Left kidney (tissue), 2 donors: ENCODE data around the gene URB1. TPM values are rescaled to one million over a fixed set of nuclear protein-coding genes. Genes with fewer than 3 reads are reported as not detected.

ENCODE experiments used
- DNase-seq: peaks from one replicate; pipeline ENCODE4 v3.0.0-alpha.2; 2013
- polyA plus RNA-seq: library from polyadenylated mRNA; unstranded; fragments of 120-200 nt; gene quantifications from one replicate; pipeline ENCODE4 v1.2.1, GENCODE V29; 2013; ENCODE audit not compliant: insufficient read length

The URB1 gene
- polyA plus RNA-seq, 1 donor, result 14.9 TPM

DNA sequence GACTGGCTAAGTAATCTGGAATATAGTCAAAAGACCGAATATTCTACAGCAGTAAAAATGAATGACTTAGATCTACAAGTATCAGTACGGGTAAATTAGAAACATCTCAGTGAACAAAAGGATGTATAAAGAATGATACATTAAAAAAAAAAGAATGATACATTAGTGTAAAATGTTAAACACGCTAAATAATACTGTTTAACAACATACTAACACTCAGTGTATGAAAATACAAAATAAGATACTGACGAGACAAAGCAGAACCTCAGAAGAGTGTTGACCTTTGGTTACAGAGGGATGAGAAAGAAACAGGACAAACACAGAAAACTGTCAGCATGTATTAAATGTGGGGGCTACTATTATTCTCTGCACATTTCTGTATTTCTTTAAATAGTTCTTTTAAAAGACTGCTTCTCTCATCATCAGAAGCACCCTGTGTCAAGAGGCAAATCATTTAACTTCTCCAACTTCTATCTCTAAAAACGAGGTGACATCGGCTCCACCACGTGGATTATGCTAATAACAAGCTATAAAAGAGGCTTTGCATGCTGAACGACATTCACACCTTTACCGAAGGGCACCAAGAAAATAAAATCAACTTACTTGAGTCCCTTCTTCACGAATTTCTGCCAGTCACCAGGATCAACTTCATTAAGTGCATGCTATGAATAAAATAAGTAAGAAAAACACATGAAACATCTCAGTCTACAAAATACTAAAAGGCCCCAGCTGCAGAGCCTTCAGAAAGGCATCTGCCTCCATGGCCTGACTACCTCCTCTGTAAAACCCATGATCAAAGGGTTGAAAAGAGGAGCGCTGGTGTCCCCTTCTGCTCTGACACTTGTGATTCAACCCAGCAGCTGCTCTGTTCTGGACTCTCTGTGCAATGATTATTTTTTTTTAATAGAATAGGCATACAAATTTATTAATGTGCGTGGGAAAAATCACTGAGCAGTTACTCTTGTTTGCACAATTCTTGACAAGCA, 51.7 kb downstream of the URB1 start:
- no peak for DNase-seq

DNA sequence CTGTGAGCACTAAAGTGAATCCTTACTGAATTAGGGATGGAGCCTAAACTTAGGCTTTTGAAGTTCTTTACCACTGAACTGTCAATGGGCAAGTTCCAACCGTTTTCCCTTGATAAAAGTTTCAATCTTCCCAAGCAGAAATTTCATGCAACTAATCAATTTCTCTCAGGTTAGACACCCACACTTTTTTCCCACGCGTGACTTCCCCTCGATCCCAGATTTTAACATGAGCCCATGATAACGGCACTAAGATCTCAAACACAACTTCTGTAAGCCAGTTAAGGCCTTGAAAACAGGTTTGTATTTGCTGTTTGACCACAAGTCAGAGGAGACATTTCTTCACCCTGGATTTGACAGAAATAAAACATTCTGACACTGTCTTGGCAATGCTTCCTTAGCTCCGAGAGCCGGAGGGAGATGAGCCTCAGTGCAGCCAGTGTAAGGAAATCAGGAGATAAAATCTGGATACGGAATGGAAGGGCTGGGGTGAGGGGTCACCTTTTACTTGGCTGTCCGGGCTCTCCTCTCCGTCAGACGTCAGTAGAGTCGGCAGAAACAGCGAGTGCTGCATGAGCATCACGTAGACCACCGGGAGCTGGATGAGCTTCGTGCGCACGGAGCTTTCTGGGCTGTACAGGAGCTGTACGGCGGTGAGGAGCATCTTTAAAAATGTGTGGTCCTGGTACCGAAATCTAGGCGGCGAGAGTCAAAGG, 54.4 kb downstream of the URB1 start:
- DNase-seq, result no peak

DNA sequence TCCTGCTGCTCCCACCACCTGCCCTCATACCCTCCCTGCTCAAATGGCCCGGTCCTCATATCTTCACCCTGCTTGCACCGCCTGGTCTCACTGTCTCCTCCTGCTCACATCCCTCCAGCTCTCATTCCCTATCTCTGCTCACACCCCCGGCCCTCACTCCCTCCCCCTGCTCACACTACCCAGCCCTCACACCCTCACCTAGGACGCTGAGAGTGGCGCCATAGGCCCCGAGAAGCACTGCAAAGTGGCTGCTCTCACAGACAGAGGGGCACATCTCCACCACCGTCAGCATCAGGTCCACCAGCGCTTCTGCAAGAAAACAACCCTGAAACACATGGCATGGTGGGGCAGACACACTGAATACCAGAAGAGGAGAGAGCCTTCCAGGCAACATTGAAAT, 55.6 kb downstream of the URB1 start:
- DNase-seq, result no peak

DNA sequence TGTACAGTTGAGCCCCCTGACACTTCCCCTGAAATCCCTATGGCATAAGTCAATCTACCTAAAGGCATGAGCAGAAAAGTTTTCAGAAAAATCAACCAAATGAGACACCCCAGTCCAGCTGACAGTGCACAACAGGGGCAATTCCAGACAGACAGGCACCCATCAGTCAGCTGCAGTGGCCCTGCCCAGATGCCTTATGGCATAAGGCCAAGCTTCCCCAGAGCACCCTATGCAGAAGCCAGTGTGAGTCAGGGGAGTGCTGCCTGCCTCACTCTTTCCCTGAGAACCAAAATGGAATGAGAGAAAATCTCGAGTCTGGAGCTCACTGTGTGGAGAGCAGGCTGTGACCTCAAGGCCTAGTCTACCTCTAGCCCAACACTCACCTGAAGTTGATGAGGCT, 56.1 kb downstream of the URB1 start:
- DNase-seq, result no peak

DNA sequence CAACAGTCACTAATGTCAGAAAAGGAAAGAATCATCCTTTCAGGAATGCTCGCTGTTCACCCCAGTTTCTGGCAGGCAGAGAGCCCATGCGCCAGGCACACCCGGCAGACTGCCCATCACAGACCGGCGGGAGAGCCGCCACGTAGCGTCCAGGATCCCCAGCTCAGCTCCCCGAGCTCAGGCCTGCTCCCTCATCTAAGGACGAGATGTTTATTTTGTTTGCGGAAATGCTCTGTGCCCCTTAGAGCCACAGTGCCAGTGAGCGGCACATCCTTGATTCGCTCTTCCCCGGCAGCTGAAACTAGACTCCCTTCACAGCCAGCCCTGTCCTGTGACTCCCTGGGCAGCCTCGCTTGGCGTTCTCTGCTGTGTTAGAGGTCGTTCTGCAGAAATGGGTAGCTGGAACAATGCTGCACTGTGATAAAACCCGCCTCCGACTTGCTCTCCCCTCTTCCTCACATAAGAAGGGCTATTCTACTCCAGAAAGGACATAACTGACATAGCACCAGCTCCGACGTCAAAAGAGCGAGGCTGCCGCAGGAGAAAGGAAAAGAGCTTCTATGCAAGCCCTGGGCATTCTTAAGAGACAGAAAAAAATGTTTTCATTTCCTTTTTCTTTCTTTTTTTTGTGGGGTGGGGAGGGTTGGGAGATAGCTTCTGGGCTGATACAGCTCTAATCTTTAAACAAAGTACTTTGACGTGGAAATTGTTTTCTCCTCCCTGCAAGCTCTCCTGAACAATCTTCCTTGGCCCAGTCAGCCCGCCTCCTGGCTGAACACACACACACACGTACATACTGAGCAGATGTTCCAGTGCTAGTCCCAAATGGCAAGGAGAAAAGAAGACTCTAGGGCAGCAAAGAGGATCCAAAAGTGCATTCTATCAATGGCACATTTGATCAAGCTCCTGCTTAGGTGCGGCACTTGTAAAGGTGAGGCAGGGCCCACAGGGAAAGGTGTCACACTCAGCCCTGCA, 56.9 kb downstream of the URB1 start:
- no peak for DNase-seq

DNA sequence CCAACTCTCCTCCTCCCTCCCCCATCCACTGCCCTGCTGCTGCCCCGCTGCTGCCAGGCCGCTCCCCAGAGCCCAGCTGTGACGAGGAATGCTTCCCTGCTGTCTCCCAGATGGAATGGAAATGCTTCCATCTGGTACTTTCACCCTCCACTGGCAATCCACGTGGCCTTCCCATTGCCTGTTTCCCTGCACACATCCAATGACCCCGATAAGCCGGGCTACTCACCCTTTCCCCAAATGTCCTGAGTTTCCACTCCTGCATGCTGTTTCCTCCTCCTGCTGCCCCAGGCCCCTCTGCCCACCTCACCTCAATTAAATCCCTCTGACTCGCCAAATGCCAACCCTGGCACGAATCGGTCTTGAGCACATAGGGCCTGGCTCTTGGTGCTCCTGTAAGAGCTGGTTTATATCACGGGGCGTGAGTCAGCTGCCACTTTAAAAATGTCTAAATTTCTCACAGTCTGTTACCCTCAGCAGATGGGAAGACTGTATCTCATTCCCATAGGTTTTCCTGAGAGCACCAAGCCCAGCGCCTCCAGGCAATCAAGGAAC, 57.8 kb downstream of the URB1 start:
- DNase-seq, result no peak

DNA sequence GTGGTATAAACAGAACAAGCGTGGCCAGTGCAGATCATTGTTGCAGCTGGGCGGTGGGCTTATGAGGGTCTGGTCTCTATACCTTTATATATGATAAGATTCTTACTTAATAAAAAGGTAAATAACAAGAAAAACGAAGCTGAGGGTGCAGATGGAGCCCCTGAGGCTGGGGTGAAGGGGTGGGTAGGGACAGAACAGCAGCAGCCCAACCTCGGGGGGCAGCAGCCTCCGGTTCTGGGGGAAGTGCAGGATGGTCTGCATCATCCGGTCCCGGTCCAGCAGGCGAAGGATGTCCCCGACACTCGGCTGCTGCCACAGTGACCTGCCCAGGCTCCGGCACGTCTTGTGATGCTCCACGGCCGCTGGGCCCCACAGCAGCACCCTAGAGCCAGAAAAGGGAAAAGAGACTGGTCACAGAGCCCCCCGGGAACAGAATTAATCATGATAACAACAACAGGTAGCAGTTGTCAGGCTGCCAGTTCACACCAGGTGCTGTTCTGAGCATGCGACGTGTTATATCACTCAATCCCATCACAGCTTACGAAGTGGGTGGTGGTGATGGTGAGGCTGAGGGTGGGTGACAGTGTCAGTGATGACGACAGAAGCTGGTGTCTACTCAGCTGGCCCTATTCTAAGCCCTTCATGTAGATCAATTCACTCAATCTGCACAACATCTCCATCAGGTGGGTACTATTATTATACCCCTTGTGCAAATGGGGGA, 58.7 kb downstream of the URB1 start:
- DNase-seq, result no peak

DNA sequence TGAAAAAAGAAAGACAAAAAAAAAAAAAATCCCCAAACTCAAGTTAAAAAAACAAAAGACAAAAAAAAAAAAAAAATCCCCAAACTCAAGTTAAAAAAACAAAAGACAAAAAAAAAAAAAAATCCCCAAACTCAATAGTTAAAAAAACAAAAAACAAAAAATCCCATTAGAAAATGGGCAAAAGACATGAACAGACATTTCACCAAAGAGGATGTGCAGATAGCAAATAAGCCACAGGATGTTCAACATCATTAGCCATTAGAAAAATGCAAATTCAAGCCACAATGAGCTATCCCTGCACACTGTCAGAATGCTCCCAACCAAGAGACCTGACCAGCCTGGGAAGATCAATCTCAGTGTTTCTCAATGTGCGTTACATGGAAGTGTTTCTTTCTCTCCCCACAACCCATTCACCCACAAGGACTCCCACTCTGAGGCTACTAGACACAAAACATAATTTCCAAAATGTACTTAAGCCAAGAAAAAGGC, 60.3 kb downstream of the URB1 start:
- no peak for DNase-seq

DNA sequence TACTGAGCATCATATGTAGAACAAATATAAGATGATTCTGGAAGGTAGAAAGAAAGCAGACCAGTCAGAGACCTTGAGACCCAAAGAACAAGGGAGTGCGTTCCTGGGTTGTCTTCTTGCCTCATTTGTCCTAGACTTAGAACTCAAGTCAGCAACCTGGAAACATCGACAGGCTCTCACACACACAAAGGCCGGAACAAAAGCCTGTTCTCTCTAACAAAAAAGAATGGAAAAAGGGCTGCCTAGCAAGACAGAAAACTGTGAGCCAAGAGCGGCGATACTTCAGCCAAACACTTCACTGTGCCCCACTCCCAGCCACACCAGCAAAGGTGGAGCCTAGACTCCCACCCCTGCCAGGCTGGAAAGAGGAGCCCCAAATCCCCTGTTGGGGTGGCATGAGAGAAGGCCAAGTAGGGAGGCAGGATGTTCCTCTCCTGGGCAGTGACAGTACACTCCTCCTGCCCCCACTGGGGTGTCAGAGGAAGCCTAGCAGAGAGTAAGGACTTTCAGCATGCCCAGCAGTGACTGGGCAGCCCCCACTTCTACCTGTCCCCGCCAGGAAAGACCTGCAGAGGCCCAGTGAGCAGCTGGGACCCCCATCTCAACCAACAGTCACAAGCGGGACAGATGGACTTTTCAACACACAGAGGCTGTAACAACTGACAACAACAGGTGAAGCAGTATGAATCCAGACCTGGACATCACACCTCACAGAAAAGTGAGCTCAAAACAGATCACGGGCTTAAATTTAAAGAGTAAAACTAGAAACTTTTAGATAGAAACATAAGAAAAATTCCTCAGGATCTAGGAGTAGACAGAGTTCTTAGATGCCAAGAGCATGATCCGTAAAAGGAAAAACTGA, 61.1 kb downstream of the URB1 start:
- no peak for DNase-seq

DNA sequence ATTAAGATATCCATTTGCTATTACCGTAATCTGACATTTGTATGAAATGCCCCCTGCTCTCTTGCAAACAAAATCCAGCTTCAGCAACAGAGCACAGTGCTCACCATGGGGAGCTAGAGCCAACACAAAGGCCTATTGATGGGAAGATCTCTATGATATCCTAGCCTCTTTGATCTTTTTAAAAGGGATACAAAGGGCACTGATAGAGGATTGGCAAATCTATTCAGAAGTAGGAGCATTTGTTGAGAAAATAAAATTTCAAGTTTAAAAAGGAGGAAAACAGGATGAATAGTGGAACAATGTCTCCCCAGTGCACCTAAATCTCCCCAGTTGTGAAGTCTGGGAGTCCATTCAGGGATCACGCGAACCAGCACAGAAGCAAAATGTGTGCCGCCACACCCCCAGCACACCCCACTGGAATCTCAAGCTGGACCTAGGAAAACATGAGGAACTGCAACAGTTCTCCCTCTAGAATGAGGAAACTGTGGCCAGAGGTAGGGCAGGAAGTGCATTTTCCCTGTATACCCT, 62.0 kb downstream of the URB1 start:
- no peak for DNase-seq

DNA sequence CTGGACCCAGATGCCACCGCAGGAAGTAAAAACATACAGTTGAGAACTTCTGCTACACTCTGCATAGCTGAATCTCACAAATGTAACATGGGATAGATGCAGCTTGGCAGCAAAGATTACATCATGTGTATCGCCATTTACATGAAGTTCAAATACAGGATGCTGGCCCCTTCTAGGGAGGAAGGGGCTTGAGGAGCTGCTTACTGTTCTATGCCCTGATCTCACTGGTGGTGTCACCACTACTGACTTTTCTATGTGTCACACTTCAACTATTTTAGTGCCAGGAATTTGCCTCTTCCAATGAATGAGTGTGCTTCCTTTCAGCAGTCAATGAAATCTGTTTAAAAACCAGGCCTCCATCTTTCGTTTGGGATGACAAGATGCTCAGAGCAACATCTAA, 63.0 kb downstream of the URB1 start:
- no peak for DNase-seq

DNA sequence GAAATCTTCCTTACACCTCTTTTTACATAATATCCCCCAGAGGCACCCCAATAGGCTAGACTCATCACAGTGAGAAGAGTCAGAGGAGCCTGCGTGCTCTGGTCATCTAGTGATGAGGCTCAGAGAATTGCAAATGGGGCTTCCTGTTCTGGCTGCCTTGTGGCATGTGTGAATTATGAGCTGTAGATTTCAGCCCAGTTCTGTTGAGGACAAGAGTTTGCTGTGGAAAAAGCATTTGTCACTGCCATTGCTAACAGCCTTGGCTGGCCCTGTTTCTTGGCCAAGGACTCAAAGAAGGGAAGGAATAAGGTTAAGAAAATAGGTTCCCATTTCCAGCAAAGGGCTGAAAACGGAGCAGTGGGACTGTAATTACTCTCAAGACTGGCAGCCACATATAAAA, 63.5 kb downstream of the URB1 start:
- peak; percentile 46 for DNase-seq

DNA sequence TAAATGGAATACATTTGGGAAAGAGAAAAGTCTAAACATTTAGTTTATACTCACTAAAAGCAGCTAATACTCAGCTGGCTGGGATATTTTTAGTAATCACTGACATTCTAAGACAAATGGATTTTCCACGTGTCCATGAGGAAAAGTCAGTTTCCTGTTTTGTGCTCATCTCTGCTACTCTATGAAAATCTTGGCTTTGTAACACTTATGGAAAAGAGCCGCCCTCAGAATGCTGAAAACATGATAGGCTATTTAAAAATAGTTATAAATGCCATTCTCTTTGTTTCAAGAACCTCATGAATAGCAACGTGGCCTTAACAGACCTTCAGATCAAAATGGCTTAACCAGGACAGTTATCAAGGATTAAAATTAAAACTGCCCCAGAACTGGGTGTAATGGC, 64.2 kb downstream of the URB1 start:
- DNase-seq, result peak; percentile 21

DNA sequence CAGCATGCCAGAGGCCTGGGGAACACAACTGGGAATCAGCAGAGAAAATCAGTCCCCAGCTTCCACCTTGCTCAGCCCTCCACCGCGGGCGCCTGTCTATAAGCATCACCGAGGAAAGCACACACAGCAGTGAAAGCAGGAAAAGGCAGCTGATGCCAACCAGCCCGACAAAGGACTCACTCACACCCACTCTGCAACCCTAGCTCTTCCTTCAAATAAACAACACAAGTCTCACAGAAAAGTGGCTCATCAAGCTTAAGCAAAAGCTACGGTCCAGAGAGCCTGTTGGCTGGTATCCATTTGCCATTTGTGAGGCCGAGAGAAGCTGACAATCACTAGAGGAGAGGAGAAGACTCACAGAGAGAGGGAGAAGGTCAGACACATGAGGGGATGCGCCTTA, 67.1 kb downstream of the URB1 start:
- no peak for DNase-seq

DNA sequence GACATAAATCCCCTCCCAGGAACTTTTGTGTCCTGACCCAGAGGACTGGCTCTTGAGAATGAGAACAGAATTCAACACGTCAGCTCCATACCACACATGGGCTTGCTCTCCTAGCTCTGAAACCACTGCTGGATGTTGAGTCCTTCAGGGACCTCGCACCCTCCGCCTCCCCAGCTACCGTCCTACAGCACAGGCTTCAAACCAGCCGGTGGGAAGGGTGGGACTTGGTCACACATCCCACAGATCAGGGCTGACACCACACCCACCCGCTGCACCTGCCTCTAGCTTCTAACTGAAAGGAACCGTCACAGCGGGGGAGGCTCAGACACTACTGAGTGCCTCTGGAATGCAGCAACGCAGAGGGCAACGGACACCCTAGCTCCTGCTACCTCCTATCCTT, 70.1 kb downstream of the URB1 start:
- DNase-seq, result no peak

DNA sequence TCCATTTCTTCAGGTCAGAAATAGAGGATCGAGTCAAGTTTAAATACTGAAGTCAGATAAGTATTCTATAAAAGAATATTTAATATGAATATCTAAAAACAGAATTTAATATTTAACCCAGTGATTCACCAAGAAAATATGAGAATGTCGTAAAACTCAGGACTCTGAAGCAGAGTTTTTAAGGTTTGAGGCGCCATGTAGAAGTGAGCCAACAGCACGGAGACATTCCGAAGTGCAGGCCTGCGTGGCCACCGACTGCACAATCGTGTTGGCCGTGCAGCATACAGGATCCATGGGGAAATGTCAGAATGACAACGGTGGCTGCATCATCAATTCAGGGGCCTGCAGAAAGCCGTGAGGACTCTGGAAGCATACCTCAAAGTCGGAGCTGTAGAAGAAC, 70.7 kb downstream of the URB1 start:
- no peak for DNase-seq

DNA sequence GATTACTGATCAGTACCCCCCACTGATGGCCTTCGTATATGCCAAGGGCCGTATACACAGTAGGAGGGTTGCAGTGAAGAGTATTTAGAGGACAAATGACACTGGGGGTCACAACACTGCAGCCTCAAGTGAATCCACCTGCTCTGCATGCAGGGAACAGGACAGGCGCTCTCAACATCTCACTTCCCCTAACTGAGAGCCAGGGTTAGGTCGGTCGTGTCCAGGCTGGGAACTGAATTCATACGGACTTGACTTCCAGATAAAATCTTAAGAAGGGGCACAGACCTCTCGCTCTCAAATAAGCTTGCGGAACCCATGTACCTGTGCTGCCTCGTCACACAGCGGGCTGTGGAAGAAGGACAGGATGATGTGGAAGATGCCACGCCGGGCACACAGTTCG, 71.3 kb downstream of the URB1 start:
- no peak for DNase-seq

DNA sequence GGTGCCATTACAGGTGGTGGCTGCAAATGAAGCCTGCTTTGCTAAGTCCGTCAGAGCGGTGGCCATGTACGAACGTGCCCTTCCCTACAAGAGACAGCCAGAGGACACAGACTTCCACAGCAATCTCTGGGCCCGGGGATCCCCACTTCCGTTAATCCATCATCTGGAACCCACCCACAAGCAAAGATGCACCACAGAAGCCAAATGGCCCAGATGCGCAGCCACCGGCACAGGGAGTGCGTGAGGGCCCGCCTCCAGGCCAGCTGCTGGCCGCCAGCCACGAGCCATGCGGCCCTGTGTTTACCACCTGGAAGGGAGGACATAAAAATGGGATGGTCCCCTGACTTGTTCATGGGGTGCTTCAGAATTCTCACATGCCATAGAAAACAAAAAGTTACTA, 72.1 kb downstream of the URB1 start:
- no peak for DNase-seq

DNA sequence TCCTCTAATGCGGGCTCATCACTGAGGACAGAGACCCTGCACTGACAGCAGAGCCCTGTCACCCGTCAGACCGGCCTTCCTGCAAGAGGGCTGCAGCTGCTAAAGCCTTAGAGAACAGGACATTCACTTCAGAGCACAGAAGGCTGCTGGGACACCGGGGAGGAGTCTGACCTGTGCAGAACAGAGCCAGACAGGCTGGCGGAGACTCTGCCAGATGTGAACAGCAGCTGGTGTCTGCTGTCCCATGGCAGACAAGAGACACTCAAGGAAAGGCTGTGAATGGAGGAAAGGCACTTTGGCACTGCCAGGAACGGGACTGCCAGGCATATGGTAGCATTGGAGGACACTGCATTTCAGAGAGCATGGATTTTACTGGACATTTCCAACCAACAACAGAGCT, 72.8 kb downstream of the URB1 start:
- no peak for DNase-seq

DNA sequence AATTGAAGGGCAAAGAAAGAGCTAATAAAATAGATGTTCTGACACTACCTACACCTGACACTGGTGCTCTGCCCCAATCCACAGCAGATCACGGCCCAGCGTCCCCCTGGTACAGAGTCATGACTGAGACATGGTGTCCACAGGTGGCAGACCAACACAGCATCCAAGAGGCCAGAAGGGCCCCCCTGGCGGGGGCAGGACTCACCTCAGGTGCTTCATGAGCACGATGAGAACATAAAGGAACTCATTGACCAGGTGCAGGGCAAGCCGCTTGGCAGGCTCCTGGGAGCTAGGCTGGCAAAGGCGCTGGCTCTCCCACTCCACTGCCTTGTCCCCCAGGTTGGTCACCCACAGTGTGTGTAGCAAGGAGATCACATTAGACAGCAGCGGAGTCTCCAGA, 73.8 kb downstream of the URB1 start:
- DNase-seq, result no peak
